BJ (cell line): ENCODE measurements around the gene MPC1. TPM values are rescaled to one million over a fixed set of nuclear protein-coding genes. Genes with fewer than 3 reads are reported as not detected.

Experiments used
- CTCF ChIA-PET: fragments of 350-600 bp; formaldehyde crosslinking; extraction: SDS; loops from one replicate; lab custom pipeline; 2021; ENCODE audit warnings: antibody characterized with exemption, inconsistent platforms; lab: Yijun Ruan, JAX
- POLR2A ChIA-PET: fragments of 300-600 bp; sonication (Branson Sonifier 250); formaldehyde crosslinking; extraction: SDS; loops from one replicate; lab custom pipeline; 2021; ENCODE audit warnings: antibody characterized with exemption; lab: Charles Lee
- DNase-seq: peaks from one replicate; pipeline ENCODE4 v3.0.0-alpha.2; 2011; ENCODE audit warnings: low read depth
- H3K27me3 ChIP-seq: 2 replicates; pipeline ENCODE4 v1.6.0; 2011; ENCODE audit warnings: low read length; ENCODE audit not compliant: control insufficient read depth, insufficient read depth
- H3K36me3 ChIP-seq: 2 replicates; pipeline ENCODE4 v1.5.1; 2011; ENCODE audit warnings: low read length; ENCODE audit not compliant: control insufficient read depth, insufficient read depth
- H3K4me3 ChIP-seq: 2 replicates; pipeline ENCODE4 v1.5.1; 2011; ENCODE audit warnings: low read depth, mild to moderate bottlenecking, control low read depth, low read length
- polyA plus RNA-seq: library from polyadenylated mRNA; depleted of rRNA; stranded (reverse); fragments of >200 nt; gene quantifications from 2 replicates; pipeline ENCODE4 v1.2.3, GENCODE V29; 2011
- TF ChIP-seq, protein P1 (sequence below): IDR thresholded peaks from 2 replicates; pipeline ENCODE4 v1.5.1; 2011; ENCODE audit warnings: low read depth, mild to moderate bottlenecking, control low read depth, inconsistent platforms, low read length, moderate library complexity; ENCODE audit not compliant: insufficient read depth

The MPC1 gene
- polyA plus RNA-seq, 1 experiment, result 19.2 TPM

DNA sequence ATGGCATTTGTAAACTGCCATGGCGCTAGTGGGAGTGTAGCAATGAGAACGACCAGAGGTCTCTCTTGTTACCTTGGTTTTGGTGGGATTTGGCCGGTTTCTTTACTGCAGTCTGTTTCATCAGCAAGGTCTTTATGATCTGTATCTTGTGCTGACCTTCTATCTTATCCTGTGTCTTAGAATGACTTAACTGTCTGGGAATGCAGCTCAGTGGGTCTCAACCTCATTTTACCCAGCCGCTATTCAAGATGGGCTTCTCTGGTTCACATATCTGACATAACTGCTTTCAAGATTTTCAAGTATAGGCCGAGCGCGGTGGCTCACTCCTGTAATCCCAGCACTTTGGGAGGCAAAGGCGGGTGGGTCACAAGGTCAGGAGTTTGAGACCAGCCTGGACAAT is 38.5 kb downstream of the MPC1 start:
- CTCF ChIA-PET, result no interaction called here

DNA sequence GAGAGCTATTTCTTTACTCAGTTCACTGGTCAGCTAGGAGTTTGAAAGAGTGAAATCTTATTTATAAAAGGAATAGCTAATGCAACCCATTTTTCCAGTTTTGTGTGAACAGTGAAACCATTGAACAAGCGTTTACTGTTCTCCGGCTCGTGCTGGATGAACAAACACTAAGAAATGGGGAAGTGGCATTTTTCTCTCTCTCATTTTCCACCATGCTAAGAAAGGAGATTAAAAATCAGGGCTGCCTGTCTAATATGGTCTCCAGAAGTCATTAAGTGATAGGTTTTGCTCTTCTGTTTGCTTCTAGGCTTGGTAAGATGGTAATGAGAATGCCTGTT is 39.6 kb downstream of the MPC1 start:
- TF ChIP-seq, protein P1, sequence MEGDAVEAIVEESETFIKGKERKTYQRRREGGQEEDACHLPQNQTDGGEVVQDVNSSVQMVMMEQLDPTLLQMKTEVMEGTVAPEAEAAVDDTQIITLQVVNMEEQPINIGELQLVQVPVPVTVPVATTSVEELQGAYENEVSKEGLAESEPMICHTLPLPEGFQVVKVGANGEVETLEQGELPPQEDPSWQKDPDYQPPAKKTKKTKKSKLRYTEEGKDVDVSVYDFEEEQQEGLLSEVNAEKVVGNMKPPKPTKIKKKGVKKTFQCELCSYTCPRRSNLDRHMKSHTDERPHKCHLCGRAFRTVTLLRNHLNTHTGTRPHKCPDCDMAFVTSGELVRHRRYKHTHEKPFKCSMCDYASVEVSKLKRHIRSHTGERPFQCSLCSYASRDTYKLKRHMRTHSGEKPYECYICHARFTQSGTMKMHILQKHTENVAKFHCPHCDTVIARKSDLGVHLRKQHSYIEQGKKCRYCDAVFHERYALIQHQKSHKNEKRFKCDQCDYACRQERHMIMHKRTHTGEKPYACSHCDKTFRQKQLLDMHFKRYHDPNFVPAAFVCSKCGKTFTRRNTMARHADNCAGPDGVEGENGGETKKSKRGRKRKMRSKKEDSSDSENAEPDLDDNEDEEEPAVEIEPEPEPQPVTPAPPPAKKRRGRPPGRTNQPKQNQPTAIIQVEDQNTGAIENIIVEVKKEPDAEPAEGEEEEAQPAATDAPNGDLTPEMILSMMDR, result no peak
- ChIA-PET CTCF (interaction anchor here (1.3 kb wide), 1 partner anchor 38 kb away, joined by 5 read pairs; no protein-coding TSS in a partner anchor), POLR2A (no interaction called here)
- H3K27me3 ChIP-seq, result no peaks in the 10 kb centered on the region
- DNase-seq, result no peak
- H3K36me3 ChIP-seq, result 0 out of 2 replicates have a peak, but pooled peaks cover 1% of the 10 kb centered on the region
- H3K4me3 ChIP-seq, result peak overlapping the region; percentile 92

More for the DNA sequence above, 38.5 kb downstream of the MPC1 start:
- H3K27me3 ChIP-seq, result no peaks in the 10 kb centered on the region
- POLR2A ChIA-PET, result no interaction called here
- 0 out of 2 replicates have a peak, but pooled peaks cover 1% of the 10 kb centered on the region for H3K36me3 ChIP-seq
- DNase-seq, result no peak
- TF ChIP-seq, protein P1, result no peak
- no peak overlapping the region for H3K4me3 ChIP-seq

DNA sequence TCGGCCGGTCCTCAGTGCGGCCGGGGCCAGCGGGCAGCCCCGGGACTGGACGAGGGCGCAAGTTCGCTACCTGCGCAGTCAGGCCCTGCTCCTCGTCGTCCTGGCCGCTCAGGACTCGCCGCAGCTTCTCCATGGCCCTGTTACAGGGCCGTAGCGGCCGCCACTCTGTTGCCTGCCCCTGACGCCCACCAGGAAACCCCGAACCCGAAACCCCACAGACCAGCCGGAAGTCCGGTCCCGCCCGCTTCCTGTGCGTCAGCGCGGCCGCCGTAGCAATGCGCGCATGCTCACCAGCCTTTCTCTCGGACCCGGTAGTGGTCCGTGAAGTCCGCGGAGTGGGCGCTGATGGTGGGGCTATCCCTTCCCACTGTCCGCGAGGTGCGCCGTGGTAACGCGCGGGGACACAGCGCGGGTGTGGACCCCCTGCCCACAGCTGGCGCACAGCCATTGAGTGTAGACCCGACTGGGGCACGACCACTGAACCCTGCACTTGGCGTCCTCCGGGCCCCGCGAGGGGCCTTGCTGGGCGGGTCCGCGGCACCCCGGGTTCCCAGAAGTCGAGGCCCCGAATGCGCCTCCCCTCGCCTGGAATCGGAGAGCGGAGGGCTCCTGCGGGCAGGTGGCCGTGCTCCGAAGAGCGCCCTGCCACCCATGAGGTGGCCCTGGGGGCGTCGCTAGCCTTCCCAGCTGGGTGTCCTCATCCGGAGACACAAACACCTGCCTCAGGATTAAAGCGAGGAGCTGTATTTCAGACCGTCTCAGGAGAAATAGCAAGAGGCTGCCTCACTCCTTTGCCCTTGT is 40.2 kb downstream of the MPC1 start, which contains the start of gene SFT2D1:
Gene SFT2D1, minus strand, starts transcription at position 197 of the 801 bp plus-strand sequence. Its CDS starts 64 bp downstream, at position 133.
- ChIA-PET CTCF (interaction anchor here (0.7 to 1.3 kb wide), 2 partner anchors 9 to 38 kb away, joined by 3 to 5 read pairs; no protein-coding TSS in a partner anchor), POLR2A (interaction anchor here (0.7 kb wide), 1 partner anchor 36 kb away, joined by 5 read pairs; no protein-coding TSS in a partner anchor)
- Histone ChIP-seq H3K27me3 (no peaks in the 10 kb centered on the region), H3K36me3 (0 out of 2 replicates have a peak, but pooled peaks cover 1% of the 10 kb centered on the region), H3K4me3 (peak within 1 kb of the TSS; percentile 92)
- DNase-seq, result peak; percentile 12
- TF ChIP-seq, protein P1, result no peak

DNA sequence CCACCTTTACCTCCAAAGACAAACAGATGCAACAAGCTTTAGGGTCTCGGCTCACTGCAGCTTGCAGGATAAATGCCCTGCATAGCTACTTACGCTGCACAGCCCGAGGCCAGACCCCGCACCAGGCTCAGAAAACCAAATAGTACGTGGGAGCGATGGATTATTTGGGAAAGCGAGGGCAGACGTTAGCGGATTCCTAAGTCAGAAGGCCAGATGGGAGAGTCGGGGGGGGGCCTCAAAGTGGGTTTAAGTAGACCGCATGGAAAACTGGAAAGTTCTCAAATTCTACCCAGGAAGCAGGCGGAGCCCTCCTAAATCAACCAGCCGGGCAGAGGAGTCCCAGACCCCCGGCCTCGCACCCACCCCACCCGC is 40.8 kb downstream of the MPC1 start:
- H3K27me3 ChIP-seq, result no peaks in the 10 kb centered on the region
- peaks cover 4% of the 10 kb centered on the region for H3K36me3 ChIP-seq
- H3K4me3 ChIP-seq, result peak overlapping the region; percentile 92
- ChIA-PET CTCF (interaction anchor here (0.7 kb wide), 1 partner anchor 8 kb away, joined by 3 read pairs; no protein-coding TSS in a partner anchor), POLR2A (no interaction called here)
- TF ChIP-seq, protein P1, result no peak
- no peak for DNase-seq

DNA sequence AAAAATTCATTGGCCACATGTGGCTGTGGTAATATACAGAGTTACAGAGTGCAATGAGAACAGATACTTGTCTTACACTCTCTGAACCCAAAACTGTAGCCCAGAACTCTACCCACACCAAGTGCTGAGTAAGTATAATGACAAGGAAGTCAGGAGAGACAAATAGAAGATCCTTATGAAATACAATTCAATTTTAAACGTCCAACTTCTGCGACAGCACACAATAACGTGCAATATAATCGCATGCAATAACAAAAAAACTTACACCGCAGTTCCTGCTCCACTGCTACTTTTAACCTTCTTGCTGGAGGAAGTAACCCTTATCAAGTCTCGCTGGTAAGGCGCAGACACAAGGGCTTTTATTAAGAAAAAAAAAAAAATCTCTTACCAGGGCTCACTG is 41.3 kb downstream of the MPC1 start:
- H3K4me3 ChIP-seq, result peak overlapping the region; percentile 92
- POLR2A ChIA-PET, result no interaction called here
- no peaks in the 10 kb centered on the region for H3K27me3 ChIP-seq
- no peak for DNase-seq
- TF ChIP-seq, protein P1, result no peak
- CTCF ChIA-PET, result no interaction called here
- peaks cover 6% of the 10 kb centered on the region for H3K36me3 ChIP-seq
